Thyroid gland (tissue), 4 donors: Measurements from ENCODE around the gene GJC2.

ENCODE experiments used
- POLR2A ChIP-seq, 2 donors: fragments of 450-650 bp; IDR thresholded peaks; one replicate each; pipeline ENCODE4 v1.6.1; 2017; ENCODE audit warnings: antibody characterized with exemption in 2 of 2, mild to moderate bottlenecking in 2 of 2, moderate library complexity in 1 of 2
- TF ChIP-seq, protein P1 (sequence below), 6 experiments: fragments of 200-600 bp in 3 of 6; fragments of 450-650 bp in 3 of 6; sonication (generic) in 3 of 6; IDR thresholded peaks; one replicate each; pipeline ENCODE4 v1.5.1; 2016 to 2019; ENCODE audit warnings: antibody characterized with exemption in 6 of 6, mild to moderate bottlenecking in 2 of 6, inconsistent platforms in 1 of 6, moderate library complexity in 1 of 6

DNA sequence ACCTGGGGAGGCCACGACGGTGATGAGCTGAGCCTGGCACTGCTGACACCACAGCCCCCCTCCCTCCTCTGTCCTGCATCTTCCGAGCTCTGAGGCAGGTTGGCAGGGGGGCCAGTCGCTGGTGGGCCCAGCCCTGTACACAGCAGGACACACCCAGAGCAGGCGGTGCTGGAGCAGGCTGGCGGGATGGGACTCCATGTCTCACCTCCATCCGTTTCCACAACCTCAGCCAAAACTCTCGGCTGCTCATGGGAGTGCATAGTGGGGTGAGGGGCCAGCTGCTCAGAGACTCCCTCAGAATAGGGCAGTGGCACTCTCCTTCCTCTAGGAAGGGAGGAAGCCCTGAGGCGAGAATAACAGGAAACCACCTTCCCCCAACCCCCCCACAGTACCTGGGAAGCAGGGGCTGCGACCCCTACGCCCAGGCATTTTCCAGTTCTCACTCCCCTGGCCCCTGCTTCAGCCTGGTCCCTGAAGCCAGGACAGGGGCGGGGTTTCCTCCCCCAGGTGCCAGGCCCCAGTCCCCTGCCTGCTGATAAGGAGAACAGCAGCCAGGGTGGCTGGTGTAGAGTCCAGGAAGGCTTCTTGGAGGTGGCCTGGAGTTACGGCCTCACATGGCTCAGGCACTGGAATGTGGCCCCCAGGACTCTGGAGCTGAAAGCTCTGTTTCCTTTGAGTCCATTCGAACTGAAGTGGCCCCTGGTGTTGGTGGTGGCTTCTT, 12.7 kb downstream of the GJC2 start:
- TF ChIP-seq, protein P1, sequence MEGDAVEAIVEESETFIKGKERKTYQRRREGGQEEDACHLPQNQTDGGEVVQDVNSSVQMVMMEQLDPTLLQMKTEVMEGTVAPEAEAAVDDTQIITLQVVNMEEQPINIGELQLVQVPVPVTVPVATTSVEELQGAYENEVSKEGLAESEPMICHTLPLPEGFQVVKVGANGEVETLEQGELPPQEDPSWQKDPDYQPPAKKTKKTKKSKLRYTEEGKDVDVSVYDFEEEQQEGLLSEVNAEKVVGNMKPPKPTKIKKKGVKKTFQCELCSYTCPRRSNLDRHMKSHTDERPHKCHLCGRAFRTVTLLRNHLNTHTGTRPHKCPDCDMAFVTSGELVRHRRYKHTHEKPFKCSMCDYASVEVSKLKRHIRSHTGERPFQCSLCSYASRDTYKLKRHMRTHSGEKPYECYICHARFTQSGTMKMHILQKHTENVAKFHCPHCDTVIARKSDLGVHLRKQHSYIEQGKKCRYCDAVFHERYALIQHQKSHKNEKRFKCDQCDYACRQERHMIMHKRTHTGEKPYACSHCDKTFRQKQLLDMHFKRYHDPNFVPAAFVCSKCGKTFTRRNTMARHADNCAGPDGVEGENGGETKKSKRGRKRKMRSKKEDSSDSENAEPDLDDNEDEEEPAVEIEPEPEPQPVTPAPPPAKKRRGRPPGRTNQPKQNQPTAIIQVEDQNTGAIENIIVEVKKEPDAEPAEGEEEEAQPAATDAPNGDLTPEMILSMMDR (IDR thresholded peaks at IDR 0.05): no peak
- TF ChIP-seq POLR2A (IDR thresholded peaks at IDR 0.05): no peak
